Chondrocyte (in vitro differentiated cells): ENCODE measurements around the gene LOXHD1. TPM values are rescaled to one million over a fixed set of nuclear protein-coding genes. Genes with fewer than 3 reads are reported as not detected.

ENCODE experiments used
- DNase-seq: peaks from one replicate; pipeline ENCODE4 v3.0.0; 2021; ENCODE audit warnings: mixed read lengths, low spot score
- H3K27ac Mint-ChIP-seq: one replicate; pipeline ENCODE4 v1.8.0; 2021; ENCODE audit warnings: mild to moderate bottlenecking, moderate library complexity, mixed read lengths; ENCODE audit not compliant: unreplicated experiment
- H3K27me3 Mint-ChIP-seq: 2 replicates; pipeline ENCODE4 v1.8.0; 2021; ENCODE audit warnings: low read depth, mixed read lengths
- H3K36me3 Mint-ChIP-seq: 2 replicates; pipeline ENCODE4 v1.8.0; 2021; ENCODE audit warnings: low read depth, mixed read lengths
- H3K4me1 Mint-ChIP-seq: 2 replicates; pipeline ENCODE4 v1.8.0; 2021; ENCODE audit warnings: low read depth, mild to moderate bottlenecking, mixed read lengths
- H3K4me3 Mint-ChIP-seq: one replicate; pipeline ENCODE4 v1.8.0; 2021; ENCODE audit warnings: mild to moderate bottlenecking, moderate library complexity, mixed read lengths; ENCODE audit not compliant: unreplicated experiment
- H3K9me3 Mint-ChIP-seq: 2 replicates; pipeline ENCODE4 v1.8.0; 2021; ENCODE audit warnings: low read depth, mixed read lengths
- total RNA-seq: library from RNA; stranded (reverse); gene quantifications from 3 replicates; pipeline ENCODE4 v1.2.1, GENCODE V29; 2021
- TF ChIP-seq, protein P1 (sequence below): fragments of 200-600 bp; sonication (generic); IDR thresholded peaks from 2 replicates; pipeline ENCODE4 v1.5.0; 2021; ENCODE audit warnings: antibody characterized with exemption, mild to moderate bottlenecking, moderate library complexity

The LOXHD1 gene
- total RNA-seq, 1 donor from 2014 or later = not detected

DNA sequence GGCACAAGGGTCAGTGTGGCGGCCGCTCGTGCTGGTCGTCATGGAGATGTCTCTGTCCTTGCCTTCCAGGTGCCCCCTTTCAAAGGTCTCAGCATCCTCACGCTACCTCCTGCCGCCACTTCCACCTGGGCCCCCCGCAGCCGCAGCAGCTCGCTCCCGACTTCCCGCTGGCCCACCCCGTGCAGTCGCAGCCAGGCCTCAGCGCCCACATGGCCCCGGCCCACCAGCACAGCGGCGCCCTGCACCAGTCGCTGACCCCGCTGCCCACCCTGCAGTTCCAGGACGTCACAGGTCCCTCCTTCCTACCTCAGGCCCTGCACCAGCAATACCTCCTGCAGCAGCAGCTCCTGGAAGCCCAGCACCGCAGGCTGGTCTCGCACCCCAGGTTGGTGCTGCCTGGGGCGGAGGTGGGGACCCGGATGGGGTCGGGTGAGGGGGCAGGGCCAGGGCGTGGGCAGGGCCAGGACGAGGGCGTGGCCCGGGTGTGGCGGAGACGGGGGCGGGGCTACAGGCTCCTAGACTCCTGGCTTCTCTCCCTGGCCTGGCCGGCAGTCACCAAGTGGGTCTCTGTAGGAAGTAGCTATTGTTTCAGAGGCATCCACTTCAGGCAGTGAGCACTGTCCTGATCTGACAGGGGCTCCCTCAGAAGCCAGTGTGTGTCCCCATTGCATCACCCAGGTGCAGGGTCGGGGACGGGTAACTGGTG lies 223.7 kb downstream of the LOXHD1 start:
- Mint-ChIP-seq H3K4me1 (no peaks in the 10 kb centered on the region), H3K36me3 (peaks cover 2% of the 10 kb centered on the region), H3K4me3 (no peak overlapping the region), H3K27me3 (peaks cover 22% of the 10 kb centered on the region), H3K27ac (no peak overlapping the region), H3K9me3 (no peaks in the 10 kb centered on the region)
- TF ChIP-seq, protein P1, sequence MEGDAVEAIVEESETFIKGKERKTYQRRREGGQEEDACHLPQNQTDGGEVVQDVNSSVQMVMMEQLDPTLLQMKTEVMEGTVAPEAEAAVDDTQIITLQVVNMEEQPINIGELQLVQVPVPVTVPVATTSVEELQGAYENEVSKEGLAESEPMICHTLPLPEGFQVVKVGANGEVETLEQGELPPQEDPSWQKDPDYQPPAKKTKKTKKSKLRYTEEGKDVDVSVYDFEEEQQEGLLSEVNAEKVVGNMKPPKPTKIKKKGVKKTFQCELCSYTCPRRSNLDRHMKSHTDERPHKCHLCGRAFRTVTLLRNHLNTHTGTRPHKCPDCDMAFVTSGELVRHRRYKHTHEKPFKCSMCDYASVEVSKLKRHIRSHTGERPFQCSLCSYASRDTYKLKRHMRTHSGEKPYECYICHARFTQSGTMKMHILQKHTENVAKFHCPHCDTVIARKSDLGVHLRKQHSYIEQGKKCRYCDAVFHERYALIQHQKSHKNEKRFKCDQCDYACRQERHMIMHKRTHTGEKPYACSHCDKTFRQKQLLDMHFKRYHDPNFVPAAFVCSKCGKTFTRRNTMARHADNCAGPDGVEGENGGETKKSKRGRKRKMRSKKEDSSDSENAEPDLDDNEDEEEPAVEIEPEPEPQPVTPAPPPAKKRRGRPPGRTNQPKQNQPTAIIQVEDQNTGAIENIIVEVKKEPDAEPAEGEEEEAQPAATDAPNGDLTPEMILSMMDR = no peak
- no peak for DNase-seq

GRCh38 chr18:46431522-46432171 lies 225.4 kb downstream of the LOXHD1 start:
- no peaks in the 10 kb centered on the region for H3K9me3 Mint-ChIP-seq
- no peak overlapping the region for H3K4me3 Mint-ChIP-seq
- H3K36me3 Mint-ChIP-seq = peaks cover 2% of the 10 kb centered on the region
- TF ChIP-seq, protein P1 = no peak
- no peak for DNase-seq
- H3K27ac Mint-ChIP-seq = no peak overlapping the region
- no peaks in the 10 kb centered on the region for H3K4me1 Mint-ChIP-seq
- peaks cover 27% of the 10 kb centered on the region for H3K27me3 Mint-ChIP-seq

DNA sequence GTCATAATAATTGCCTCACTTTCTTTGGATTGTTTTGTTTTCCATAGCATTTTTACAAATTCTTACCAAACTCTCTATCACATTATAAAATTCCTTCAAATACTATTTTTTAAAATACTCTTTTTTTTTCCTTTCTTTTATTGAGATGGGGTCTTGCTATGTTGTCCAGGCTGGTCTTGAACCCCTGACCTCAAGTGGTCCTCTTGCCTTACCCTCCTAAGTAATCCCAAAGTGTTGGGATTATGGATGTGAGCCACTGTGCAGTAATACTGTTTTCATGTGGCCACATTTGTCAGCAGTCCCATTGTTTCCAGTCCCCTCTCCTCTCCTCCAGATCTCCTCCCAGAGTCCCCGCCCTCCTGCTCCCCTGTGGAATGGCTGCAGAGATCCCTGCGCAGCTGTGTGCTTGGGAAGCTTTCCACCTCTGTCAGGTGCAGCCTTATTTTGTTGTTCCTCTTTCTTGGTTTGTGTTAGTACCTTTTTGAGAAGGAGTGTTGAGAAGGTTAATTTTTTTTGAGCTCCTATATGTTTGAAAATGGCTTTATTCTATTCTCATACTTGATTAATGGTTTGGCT lies 227.3 kb downstream of the LOXHD1 start:
- Mint-ChIP-seq H3K4me3 (no peak overlapping the region), H3K27me3 (peaks cover 28% of the 10 kb centered on the region), H3K36me3 (peaks cover 2% of the 10 kb centered on the region), H3K9me3 (no peaks in the 10 kb centered on the region), H3K4me1 (no peaks in the 10 kb centered on the region), H3K27ac (no peak overlapping the region)
- TF ChIP-seq, protein P1 = no peak
- DNase-seq = no peak

DNA sequence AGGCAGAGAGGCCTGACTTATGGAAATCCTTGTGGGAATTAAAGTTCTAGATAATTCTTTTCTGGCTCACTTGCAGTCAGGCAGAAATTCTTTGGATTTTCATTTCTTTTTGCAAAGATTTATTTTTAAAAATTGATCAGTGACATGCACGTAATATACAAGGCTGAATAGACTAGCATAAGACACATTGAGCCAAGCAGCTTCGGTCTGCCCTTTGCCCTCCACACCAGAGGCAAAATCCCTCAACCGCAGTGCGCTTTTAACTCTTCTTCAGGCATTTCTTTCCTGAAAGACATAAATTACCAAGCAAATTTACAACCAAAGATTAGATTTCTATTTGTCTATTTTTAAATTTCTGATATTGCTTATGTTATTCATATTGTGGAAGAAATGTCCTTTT lies 227.9 kb downstream of the LOXHD1 start:
- TF ChIP-seq, protein P1 = no peak
- H3K9me3 Mint-ChIP-seq = no peaks in the 10 kb centered on the region
- no peaks in the 10 kb centered on the region for H3K36me3 Mint-ChIP-seq
- H3K4me1 Mint-ChIP-seq = no peaks in the 10 kb centered on the region
- H3K27ac Mint-ChIP-seq = no peak overlapping the region
- DNase-seq = no peak
- no peak overlapping the region for H3K4me3 Mint-ChIP-seq
- H3K27me3 Mint-ChIP-seq = peaks cover 28% of the 10 kb centered on the region

- Mint-ChIP-seq H3K9me3 (no peaks in the 10 kb centered on the region), H3K4me1 (no peaks in the 10 kb centered on the region), H3K4me3 (no peak overlapping the region), H3K27me3 (peaks cover 31% of the 10 kb centered on the region), H3K36me3 (no peaks in the 10 kb centered on the region), H3K27ac (no peak overlapping the region)
- TF ChIP-seq, protein P1 = no peak
- DNase-seq = no peak
These were observed 228.7 kb downstream of the LOXHD1 start for GRCh38 chr18:46428368-46428767.
